Stimulated activated CD4-positive, alpha-beta T cell treated with anti-CD3 and anti-CD28 coated beads, TNF-alpha, amount 100 ng/mL, for 24 hours (primary cell): ENCODE measurements around the gene FFAR1.
A peak's percentile ranks its signal among the peaks of the same experiment; 100 is the strongest.

Source experiments
- DNase-seq, 3 experiments: peaks; one replicate each; pipeline ENCODE4 v3.0.0-alpha.2; 2020; ENCODE audit warnings: low read depth in 3 of 3

FFAR1 gene

DNA sequence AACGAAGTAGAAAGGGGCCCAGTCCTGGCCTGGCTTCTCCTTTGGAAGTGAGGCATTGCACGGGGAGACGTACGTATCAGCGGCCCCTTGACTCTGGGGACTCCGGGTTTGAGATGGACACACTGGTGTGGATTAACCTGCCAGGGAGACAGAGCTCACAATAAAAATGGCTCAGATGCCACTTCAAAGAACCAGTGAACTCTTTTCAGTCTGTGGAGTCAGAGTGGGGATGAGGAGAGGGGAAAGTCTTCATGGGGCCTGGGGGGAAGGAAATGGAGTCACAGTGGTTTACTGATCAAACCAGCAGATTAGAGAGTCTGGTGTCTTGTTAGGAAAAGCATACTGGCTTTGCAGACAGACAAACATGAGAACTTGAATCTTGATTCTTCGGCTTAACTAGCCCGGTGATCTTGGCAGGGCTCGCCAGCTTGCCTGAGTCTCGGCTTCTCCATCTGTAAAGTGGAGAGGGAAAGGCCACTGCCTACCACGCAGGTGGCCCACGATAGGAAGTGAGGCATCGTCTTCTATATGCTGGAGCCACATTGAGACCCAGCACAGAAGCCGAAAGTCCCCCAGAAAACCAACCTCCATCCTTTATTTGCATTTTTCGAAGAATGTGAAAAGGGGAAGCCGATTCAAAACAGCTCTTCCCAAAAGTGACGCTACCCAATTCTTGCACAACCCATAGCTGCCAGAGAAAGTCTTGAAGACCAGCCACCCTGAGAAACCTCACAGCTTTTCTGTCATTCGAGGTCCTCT, at the start of gene FFAR1:
FFAR1 (plus strand) TSS at position 732 of the 759 bp plus-strand sequence. CDS start 3,650 bp downstream, outside the sequence.
- DNase-seq, result peak in 2 of 3 experiments; percentile 23 to 49

- no peak for DNase-seq
These were observed 49.8 kb upstream of the FFAR1 start for GRCh38 chr19:35297922-35298321.

DNA sequence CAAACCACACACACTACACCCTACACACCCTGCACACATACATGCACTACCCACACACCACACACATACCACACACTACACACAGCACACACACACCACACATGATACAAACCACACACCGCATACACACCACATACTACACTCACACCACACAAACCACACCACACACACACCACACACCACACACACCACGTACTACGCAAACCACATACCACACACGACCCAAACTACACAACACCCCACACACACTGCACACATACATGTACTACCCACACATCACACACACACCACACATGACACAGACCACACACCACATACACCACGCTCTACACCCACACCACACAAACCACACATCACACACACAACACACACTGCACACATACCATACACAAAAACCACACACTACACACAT, 49.1 kb upstream of the FFAR1 start:
- no peak for DNase-seq

- no peak for DNase-seq
These were observed 48.0 kb upstream of the FFAR1 start for GRCh38 chr19:35299523-35300338.

DNA sequence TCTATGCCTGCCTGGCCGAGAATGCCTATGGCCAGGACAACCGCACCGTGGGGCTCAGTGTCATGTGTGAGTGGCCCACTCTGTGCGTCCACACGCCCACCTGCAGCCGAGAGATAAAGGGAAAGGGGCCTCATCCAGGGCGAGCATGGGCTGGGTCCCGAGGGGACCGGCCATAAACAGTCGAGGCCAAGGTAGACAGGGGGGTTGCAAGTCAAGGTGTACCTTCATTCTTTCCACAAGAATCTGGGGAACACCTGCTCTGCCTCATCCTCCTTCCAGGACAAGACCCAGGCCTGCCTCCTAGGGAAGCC, 47.4 kb upstream of the FFAR1 start:
- DNase-seq, result no peak

DNA sequence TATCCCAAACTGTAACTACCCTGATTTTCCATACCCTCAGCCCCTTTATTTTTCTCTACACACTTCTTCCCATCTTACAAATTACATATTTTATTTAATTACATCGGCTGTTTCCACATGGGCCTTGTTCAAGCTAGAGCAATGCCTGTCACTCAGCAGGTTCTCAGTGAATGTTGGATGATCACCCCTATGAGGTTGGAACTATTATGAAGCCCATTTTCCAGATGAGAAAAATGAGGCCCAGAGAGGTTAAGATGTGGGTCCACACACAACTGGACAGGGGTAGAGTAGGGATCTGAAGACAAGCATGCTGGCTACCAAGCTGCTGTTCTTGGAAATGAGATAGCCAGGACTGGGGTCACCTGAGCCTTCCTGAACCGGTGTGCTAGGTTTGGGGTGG, 45.7 kb upstream of the FFAR1 start:
- no peak for DNase-seq

DNA sequence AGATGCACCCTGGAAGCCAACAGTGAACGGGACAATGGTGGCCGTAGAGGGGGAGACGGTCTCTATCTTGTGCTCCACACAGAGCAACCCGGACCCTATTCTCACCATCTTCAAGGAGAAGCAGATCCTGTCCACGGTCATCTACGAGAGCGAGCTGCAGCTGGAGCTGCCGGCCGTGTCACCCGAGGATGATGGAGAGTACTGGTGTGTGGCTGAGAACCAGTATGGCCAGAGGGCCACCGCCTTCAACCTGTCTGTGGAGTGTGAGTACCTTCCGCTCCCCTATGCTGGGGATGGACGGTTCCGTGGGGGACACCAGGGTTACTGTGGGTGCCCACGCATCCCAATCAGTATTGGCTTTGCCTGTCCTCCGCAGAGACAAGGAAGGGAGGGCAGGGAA, 45.3 kb upstream of the FFAR1 start:
- no peak for DNase-seq

DNA sequence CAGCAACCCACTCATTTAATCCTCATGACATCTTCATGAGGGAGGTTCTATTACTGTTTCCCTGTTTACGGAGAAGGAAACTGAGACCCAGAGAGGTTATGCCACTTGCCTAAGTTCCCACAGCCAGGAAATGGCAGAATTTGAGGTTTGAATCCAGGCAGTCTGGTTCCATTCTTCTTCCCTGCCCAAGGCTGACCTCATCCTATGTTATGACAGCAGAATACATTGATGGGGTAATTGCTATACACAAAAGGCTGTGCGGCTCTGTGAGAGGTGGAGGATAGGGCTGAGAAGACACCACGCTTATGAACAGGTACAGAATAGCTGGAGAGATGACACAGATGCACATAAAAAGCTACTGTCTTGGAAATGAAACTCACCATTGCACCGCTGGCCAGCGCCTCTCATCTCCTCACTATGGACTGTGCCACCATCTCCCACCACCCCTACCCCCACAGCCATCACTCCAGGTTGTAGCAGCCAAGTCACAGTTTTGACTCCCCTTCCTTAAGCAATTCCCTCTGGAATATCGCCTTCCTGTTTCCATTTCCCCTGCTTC, 44.3 kb upstream of the FFAR1 start:
- DNase-seq, result no peak

- no peak for DNase-seq
These were observed 43.7 kb upstream of the FFAR1 start for GRCh38 chr19:35304036-35304435.

GRCh38 chr19:35305181-35305580, 42.5 kb upstream of the FFAR1 start:
- DNase-seq, result no peak

DNA sequence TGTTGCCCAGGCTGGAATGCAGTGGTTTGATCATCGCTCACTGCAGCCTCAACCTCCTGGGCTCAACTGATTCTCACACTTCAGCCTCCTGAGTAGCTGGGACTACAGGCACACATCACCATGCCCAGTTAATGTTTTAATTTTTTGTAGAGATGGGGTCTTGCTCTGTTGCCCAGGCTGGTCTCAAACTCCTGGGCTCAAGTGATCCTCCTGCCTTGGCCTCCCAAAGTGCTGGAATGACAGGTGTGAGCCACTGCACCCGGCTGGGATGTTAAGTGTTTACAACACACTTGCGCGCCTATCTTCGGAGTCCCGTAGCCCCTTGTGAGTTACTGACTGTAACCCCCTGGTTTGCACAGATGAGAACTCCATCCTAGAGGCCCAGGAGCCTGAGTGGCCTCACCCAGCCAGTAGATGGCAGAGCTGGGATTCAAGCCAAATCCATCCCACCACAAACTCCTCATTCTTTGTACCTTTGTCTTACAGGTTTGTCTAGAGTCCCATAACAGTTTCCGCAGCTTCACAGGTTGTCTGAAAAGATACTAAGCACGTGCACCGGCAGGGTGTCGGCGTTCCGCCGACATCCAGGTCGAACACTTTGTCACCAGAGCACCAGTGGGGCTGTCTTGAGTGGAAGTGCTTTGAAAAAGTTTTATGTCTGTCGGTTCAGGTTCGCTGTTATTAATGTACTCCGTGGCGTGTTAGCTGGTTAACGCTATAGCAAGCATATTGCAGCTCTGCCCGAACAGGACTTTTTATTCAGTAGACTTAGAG, 41.0 kb upstream of the FFAR1 start:
- no peak for DNase-seq

- no peak for DNase-seq
These were observed 39.8 kb upstream of the FFAR1 start for GRCh38 chr19:35307931-35308330.

DNA sequence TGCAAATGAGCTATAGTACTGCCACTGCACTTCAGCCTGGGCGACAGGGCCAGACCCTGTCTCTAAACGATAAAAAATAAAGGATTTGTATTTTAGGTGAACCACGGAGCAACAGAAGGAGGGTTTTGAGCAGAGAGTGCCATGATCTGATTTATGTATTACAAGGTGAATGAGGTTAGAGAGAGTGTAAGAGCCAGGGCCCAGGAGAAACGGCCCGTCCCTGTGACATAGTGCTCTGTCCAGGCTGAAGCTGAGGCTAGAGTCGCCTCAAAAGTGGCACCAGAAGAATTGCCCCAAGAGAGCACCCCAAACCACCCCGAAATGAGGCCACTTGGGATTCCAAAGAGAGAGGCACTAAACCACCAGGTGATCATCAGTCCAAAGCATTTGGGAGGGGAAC, 38.8 kb upstream of the FFAR1 start:
- no peak for DNase-seq

GRCh38 chr19:35309481-35310279, 38.0 kb upstream of the FFAR1 start:
- no peak for DNase-seq

- DNase-seq, result no peak
These were observed 37.4 kb upstream of the FFAR1 start for GRCh38 chr19:35310331-35310730.

GRCh38 chr19:35310811-35311465, 36.8 kb upstream of the FFAR1 start:
- no peak for DNase-seq

GRCh38 chr19:35311901-35312665, 35.6 kb upstream of the FFAR1 start:
- no peak for DNase-seq

- no peak for DNase-seq
These were observed 34.1 kb upstream of the FFAR1 start for GRCh38 chr19:35313587-35313986.

DNA sequence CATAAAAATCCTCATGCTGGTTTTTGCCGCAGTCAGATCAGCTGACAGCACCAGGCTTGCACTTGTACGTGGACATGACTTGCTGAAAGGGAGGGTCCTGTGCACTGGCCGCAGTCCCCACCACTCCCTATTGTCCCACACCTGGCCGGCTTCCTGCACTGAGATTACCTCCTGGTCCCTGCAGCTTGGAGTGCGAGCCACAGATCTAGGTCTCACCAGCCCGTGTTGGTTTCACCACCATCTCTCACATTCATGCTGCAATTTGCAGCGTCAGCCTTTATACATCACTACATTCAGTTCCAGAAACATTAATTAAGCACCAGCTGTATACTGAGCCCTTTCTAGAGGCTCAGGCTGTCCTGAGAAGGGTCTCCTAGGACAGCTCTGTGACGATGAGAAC, 33.7 kb upstream of the FFAR1 start:
- no peak for DNase-seq

- no peak for DNase-seq
These were observed 32.7 kb upstream of the FFAR1 start for GRCh38 chr19:35314858-35315470.
